Left colon (tissue), 2 donors: ENCODE measurements around the gene FSIP1. TPM values are rescaled to one million over a fixed set of nuclear protein-coding genes. Genes with fewer than 3 reads are reported as not detected.
A peak's percentile ranks its signal among the peaks of the same experiment; 100 is the strongest.

Experiments
- ATAC-seq: fragments of 200-7000 bp; cut with Tn5 transposase; one replicate; pipeline ENCODE4 v1.9.1; 2020; ENCODE audit warnings: mild to moderate bottlenecking, moderate library complexity
- DNase-seq, 2 donors: peaks; one replicate each; pipeline ENCODE4 v3.0.0-alpha.2; 2020
- intact Hi-C, 2 donors: fragments of 100-400 bp; cut with DNase I in 1 of 2; cut with micrococcal nuclease in 1 of 2; formaldehyde crosslinking; loops; one replicate each; pipeline versions ENCODE4 v1.11.2 to v1.14.0; 2022; cut with DNase I, micrococcal nuclease
- total RNA-seq, 2 donors: library from RNA; stranded (reverse); fragmentation: NEBNext Ultra II Directional; extraction: Animal tissue kit (Norgen Biotek cat#: 25700); gene quantifications; one replicate each; pipeline ENCODE4 v1.2.1, GENCODE V29; 2021
- donor health status: DM: no; HTN: no; CAD: no.
- donor health status: DM: yes; HTN: yes; CAD: no.

FSIP1 gene
- total RNA-seq, 2 donors from 2014 or later = 8.2 to 8.6 TPM

DNA sequence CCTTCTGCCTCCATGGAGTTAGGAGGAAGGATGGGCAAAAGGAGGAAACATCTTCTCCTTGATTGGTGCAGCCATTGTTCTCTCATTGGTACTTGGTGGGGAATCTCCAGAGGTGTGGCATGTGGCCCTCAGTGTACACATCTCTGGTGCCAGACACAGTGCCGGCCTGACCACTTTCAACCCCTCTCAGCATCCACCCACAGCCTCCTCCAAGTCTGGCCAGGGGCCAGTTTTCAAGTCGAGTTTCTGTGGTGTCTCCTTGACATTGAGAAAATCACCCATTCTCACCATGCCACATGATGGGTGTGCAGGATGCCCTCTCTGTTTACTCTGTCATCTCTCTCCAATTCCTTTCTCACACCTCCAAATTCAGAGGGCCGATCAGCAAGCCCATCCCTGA, 12.8 kb upstream of the FSIP1 start:
- intact Hi-C loops = loop anchor here in 1 of 2 donors (10.0 kb wide), 1 partner anchor 89 kb away; no protein-coding TSS in a partner anchor
- ATAC-seq (no peak), DNase-seq (no peak)

DNA sequence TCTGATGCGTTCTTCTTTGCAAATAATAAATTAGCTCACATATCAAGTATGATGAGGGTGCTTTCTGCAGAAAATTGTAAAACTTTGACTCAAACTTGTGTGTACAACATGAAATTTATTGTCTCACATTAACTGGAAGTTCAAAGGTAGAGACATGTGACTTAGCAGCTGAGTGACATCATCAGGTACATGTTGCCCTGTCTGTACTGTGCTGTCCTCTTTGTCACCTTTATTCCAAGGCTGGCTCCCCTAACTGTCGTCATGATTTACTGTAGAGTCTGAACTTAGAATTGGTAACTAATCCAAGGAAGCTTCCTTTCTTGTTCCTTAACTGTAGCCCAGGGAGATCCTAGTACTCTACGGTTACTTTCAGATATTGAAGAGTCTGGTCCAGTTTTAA, 12.3 kb upstream of the FSIP1 start:
- DNase-seq (no peak), ATAC-seq (peak; percentile 30)
- intact Hi-C loops = loop anchor here in 1 of 2 donors (10.0 kb wide), 1 partner anchor 90 kb away; no protein-coding TSS in a partner anchor

DNA sequence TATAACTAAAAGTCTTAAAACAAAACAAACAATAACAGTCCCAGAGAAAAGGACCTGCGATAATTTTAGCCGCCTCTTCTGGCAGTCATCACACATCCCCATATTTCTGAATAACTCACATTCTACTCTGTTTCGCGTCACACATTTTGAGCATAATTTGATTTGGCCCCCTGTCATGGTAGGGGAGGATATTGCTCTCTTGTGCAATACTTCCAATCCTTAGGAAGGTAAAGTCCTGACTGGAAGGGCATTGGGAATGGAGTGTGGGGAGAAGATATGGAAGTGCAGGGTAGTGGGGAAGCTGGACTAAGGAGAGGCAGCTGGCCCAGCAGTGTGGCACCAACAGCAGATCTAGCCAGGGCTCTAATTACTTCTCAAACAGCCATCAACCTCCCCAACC, 11.3 kb upstream of the FSIP1 start:
- intact Hi-C loops = loop anchor here in 1 of 2 donors (10.0 kb wide), 1 partner anchor 91 kb away; no protein-coding TSS in a partner anchor
- ATAC-seq = no peak
- DNase-seq = no peak

DNA sequence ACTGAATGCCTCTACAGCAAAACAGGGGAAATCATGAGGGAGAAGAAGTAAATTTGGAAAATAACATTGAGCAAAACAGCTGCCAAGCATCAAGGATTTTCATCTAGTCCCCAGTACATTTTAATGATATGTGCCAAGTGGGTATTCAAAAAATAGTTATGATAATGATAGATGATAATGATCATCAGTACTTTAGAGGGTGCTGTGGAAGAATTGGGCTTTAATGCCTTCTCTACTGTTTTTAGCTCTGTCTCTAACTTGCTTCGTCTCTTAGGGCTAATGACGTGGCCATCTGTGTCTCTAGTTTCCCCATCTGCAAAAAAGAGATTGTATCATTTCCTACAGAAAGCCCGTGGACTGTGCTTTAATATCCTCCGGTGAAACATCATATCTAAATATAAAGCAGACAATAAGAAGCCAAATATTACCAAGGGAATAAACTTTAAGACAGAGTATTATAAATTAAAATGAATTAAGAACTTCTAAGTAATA, 10.2 kb upstream of the FSIP1 start:
- DNase-seq = no peak
- no peak for ATAC-seq
- intact Hi-C loops = loop anchor here in 1 of 2 donors (10.0 kb wide), 1 partner anchor 92 kb away; no protein-coding TSS in a partner anchor

DNA sequence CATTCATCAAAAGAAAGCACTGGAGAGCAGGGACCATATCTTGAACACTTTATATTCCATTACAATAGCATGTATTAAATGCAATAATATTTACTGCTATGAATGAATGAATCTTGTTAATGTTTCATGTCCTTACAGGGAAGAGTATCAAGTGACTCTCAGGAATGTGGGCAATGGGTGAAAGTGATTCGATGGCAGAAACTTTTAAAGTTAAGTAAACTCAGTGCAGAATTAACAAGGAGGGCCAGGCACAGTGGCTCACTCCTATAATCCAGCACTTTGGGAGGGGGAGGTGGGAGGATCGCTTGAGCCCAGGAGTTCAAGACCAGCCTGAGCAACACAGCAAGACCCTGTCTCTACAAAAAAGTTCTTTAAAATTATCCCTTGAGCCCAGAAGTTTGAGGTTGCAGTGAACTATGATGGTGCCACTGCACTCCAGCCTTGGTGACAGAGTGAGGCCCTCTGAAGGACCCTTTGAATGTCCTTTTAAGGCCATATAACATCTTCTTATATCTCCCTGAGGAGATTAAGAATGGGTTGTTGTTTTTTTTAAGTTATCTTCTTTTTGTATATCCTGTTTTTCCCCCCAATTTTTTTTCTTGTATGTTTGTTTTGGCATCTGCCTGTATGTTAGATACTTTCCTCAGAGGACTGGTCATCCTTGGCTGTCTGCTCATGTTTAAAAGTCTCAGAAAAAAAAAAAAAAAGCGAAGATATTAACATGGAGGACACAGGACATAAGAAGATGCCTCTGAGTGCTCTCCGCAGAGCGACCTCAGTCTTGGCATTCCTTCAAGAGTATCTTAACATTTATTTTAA, 9.6 kb upstream of the FSIP1 start:
- ATAC-seq = no peak
- DNase-seq = no peak
- intact Hi-C loops = loop anchor here in 1 of 2 donors (10.0 kb wide), 1 partner anchor 93 kb away; no protein-coding TSS in a partner anchor

DNA sequence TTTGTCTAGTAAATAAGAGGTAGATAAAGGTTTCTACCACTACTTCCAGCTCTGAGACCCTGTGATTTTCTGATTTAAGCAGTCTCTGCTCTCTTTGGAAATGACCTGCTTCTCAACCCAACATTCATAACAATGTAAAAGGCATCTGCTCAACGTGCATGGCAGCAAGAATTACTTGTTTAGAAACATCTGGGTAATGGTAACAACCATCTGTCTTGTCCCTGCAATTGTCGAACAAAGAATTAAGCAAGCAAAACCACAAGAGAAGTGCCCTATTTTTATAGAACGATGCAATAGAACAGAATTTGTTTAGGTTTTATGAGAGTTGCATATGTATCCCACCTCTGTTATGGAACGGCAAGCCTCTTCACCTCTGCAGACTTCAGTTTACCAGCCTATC, 7.1 kb upstream of the FSIP1 start:
- DNase-seq (no peak), ATAC-seq (no peak)
- intact Hi-C loops = loop anchor here in 1 of 2 donors (10.0 kb wide), 1 partner anchor 95 kb away; no protein-coding TSS in a partner anchor

DNA sequence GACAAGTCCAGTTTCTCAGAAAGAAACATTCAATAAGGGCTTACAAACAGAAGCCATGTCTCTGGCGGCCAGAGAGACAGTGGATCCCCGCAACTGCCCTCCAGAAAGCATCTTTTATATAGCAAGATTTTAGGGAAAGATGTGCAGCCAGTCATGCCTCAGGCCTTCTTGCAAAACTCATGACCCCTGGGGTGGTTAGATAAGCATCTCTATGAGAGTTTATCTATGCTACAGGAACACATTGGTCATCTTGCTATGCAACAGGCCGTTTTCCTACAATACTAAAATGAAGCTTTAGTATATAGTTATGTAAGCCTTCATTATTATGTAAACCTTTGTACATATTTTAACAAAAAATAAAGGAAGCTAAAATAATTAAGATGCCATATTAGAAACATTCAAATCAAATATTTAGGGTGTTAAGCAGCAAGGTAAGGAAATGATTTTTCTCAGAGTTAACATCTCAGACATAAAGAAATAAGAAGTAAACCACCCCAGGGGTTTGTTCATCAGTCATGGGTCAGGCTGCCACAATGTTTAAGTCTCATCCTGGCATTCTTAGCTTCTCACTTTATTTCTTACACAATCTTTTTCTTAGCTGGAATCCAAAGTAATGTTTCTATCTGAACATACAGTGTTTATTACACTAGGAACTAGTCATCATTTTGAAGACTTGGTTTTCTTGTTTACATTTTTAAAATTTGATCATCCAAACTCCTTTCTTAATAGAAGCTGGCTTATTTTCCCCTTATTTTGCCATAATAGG, 6.3 kb upstream of the FSIP1 start:
- DNase-seq (no peak), ATAC-seq (no peak)
- intact Hi-C loops = no loop called here

DNA sequence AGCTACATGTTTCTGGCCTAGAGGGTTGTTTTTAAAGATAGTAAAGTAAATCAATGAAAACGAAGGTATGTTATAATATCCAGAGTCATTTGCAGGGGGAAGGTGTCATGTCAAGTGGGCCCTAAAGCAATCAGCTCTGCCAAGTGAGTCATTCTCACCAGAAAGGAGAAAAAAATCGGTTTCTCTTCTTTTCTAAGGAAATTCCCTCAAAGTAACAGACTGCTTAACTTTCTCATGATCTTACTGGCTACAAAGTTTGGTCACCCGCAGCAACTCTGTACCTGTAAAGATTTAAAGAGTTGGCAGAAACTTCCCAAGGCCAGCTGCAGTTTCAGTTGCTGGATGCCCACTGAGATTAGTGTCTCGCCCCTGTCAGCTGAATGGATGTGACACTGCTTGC, 5.5 kb upstream of the FSIP1 start:
- DNase-seq (no peak), ATAC-seq (no peak)
- intact Hi-C loops = no loop called here

DNA sequence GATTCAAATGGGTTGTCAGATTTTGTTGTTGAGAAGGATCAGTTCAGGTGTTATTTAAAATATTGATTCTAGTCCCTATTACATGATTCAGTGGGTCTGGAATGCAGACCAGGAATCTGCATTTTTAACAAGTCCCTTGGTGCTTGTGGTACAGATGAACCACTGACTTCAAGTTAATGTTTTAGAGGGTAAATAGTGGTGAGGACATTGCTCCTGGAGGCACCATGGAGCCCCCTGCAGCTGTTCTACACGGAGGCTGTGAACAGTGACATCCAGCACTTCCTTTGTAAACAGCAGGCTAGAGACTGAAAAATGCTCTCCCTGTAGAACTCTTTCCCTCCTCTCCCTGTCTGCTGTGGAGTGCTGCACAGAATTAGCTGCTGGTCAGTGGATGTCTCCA, 4.8 kb upstream of the FSIP1 start:
- no peak for ATAC-seq
- no peak for DNase-seq
- intact Hi-C loops = no loop called here

DNA sequence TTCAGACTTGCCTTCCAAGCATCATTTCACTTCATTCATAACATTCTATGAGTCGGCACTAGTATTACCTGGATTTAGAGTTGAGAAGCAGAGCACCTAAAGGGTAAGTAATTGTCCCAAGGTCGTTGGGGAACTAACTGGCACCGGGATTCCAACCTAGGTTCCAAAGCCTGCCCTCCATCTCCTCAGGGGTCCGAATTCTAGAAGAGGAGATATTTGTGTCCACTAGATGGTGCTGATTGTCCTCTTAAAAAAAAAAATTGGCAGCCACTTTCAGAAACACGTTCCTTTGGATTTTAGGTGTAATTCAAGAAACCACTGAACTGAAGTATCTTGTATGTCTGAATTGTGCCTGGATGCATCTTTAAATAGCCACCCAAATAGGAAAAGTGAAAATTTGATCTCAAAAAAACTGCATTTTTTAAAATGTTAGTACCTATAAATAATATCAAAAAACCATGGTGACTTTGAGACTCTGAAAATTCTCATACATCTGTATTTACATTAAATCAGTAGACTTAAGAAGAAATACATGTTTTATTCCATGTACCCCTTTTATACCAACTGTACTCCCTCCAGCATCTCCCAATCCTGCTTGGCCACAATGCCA, 3.9 kb upstream of the FSIP1 start:
- no peak for ATAC-seq
- no peak for DNase-seq
- intact Hi-C loops = no loop called here

DNA sequence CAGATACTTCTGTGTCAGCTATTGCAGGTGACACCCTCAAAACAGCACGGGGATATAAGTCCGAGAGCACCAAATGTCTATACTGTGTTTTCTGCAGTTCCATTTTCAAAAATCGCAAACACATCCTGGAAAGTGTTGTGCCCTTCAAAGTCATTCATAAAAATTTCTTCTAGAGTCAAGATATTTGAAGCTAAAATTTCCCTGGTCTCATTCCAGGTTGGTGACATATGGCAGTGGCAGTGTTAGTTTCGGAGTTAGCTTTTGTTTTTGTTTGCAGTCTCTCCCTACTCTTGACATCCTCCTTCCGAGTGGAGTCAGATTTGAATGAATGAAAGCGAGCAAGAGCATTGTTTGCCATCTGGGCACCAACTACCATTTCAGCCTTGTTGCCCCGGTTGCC, 3.2 kb upstream of the FSIP1 start:
- ATAC-seq (no peak), DNase-seq (no peak)
- intact Hi-C loops = no loop called here

DNA sequence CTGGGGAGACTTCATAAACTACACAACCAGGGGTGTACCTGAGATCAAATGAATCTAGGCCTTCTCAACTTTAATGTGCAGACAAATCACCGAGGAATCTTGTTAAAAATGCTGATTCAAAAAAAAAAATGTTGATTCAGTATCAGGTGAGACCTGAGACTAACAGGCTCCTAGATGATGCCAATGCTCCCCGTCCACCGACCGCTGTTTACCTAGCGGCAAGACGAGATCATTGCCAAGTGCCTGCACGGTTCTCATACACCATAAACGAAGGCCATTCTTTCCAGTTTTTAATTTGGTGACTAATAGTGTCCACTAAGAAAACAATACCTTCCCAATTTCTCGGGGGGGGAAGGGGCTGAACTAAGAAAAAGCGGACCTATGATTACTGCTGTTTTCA, 2.5 kb upstream of the FSIP1 start:
- intact Hi-C loops = no loop called here
- ATAC-seq = no peak

DNA sequence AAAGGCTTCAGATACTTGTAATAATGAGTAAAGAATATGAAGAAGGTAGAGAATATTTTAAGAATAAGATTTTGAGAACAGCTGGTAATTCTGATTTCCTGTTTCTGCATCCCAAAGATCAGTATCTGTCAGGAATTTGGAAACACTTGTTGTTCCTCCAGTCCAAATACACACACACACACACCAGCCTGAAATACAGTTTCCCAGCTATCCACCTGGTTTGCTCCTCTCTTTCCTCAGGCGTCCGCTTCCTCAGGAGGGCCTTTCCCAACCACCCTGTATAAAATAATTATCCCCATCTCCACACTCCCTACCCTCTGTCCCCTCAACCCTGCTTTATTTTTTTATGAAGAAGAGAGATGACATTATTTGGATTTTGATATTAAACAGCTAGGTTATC, 2.0 kb upstream of the FSIP1 start:
- DNase-seq (no peak), ATAC-seq (no peak)
- intact Hi-C loops = no loop called here

More for the DNA sequence above, 2.5 kb upstream of the FSIP1 start:
- DNase-seq = peak in 1 of 2 donors; percentile 19

DNA sequence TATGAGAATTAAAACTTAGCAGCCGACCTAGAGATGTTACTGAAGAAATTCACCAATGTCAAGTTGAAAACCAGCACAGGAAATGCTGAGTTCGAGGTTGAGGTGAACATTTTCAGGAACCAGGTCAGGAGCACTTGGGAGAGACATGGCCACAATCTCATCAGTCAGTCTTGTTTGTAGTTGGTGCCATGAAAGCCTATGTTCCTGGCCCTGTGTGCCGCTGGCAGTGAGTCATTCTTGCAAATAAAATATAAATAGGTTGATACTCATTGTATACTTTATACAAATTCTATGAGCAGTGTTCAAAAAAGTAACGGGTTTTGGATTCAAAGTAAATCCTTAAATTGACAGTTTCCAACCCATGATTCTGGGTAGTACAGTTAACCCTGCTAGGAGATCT, 1.5 kb upstream of the FSIP1 start:
- intact Hi-C loops = no loop called here
- no peak for ATAC-seq
- DNase-seq = no peak

DNA sequence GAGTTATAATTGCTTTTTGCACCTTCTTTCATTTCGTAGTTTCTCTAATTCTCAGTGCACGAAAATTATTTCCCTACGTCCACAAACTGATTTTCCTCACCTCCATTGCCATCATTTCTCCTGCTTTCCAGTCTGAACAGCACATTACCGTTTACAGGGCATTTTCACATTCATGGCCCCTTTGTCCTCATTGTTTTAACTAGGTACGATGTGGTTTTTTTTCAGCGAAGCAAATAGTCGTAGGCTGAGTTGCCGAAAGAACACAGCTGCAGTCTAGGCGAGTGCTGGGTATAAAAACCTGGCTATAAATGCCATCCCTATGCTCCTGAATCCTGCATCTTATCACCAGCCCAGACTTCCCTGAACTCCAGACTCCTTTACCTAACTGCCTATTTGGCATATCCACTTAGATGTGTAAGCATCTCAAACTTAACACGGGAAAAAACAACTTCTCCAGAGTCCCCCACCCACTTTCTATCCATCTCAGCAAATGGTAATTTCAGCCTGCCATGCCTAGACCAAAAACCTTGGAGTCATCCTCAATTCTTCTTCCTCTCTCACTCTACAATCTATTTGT, 691 bp upstream of the FSIP1 start:
- ATAC-seq = no peak
- DNase-seq = no peak
- intact Hi-C loops = no loop called here

DNA sequence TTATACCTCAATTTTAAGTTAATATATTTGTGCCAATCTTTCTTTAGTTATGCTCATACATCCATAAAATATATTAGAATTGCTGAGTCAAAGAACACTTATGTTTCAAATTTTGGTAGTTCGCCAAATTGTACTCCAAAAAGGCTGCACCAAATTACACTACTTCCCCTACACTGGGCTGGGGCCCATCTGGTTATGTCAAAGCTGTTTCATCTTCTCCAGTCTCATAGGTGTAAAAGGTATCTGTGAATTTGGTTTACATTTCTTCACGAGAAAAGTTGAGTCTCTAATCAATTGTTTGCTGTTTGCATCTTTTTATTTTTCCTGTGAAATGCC, 706 bp downstream of the FSIP1 start:
- ATAC-seq (no peak), DNase-seq (no peak)
- intact Hi-C loops = no loop called here

DNA sequence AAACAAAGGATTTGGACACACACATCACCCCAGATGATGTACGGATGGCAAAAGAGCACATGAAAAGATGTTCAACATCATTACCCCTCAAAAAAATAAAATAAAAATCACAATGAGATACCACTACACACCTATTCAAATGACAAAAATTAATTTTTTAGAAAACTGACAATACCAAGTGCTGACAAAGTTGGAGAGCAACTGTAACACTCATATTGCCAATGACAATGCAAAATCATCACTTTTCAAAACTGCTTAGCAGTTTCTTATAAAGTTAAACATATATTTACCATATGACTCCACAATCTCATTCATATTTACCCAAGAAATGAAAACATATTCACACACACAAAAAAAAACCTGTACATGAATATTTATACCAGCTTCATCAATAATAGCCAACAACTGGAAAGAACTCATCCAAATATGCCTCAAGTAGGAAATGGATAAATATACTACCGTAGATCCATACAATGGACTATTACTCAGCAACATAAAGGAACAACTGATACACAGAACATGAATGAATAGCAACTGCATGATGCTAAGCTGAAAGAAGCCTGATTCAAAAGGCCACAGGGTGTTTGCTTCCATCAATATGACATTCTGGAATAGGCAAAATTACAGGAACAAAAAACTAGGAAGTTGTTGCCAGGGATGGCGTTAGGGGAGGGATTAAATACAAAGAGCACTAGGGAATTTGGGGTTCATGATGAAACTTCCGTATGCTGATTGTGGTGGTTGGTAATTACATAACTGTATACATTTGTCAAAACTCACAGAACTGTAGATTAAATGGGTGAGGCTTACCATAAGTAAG, 1.3 kb downstream of the FSIP1 start:
- intact Hi-C loops = no loop called here
- DNase-seq = no peak
- no peak for ATAC-seq

DNA sequence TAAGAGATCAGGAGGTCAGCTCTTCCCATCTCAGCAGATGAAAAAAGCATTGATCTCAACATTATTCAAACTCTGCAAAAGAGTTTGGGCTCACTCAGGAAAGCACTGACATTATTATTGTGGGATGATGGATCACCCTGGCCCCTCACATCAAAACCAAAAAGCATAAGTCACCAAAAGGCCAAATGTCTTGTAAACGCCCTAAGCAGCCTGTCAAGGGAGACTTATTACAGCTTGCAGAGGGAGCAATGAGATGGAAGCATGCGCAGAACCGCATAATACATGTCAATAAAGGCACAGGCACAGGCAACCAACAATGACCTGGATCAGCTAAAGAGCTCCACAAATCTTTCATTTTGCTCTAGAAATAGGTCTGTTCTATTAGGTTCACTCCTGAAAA, 4.6 kb downstream of the FSIP1 start:
- intact Hi-C loops = no loop called here
- DNase-seq = no peak
- no peak for ATAC-seq
